B cell (primary cell): ENCODE data around the gene CHEK1. TPM values are rescaled to one million over a fixed set of nuclear protein-coding genes. Genes with fewer than 3 reads are reported as not detected.

ENCODE experiments used
- ATAC-seq: fragments of 200-7000 bp; cut with Tn5 transposase; one replicate; pipeline ENCODE4 v1.10.0; 2021; ENCODE audit warnings: low read depth, mild to moderate bottlenecking, moderate number of reproducible peaks, moderate library complexity
- CTCF ChIA-PET: fragments of 350-600 bp; sonication (Branson Sonifier 250); formaldehyde crosslinking; loops from one replicate; lab custom pipeline; 2021; ENCODE audit warnings: antibody characterized with exemption, inconsistent platforms; lab: Charles Lee
- POLR2A ChIA-PET: fragments of 350-600 bp; sonication (Branson Sonifier 250); formaldehyde crosslinking; loops from one replicate; lab custom pipeline; 2021; ENCODE audit warnings: antibody characterized with exemption; lab: Charles Lee
- DNase-seq: peaks from one replicate; pipeline ENCODE4 v3.0.0; 2013
- H2AFZ ChIP-seq: 2 replicates; pipeline ENCODE4 v1.6.1; 2012; ENCODE audit warnings: mild to moderate bottlenecking, low read depth, low read length; ENCODE audit not compliant: insufficient read depth, poor library complexity, severe bottlenecking
- H3K27ac ChIP-seq, 2 donors: 1 replicate in 1 of 2; 2 replicates in 1 of 2; pipeline ENCODE4 v1.5.1; 2012 to 2013; ENCODE audit warnings: low read length in 2 of 2, mild to moderate bottlenecking in 2 of 2, moderate library complexity in 1 of 2
- H3K27me3 ChIP-seq, 4 experiments: fragments of 200-600 bp in 1 of 4; sonication (generic) in 1 of 4; replicated peaks in 1 of 4; 1 replicate in 2 of 4; 2 replicates in 2 of 4; pipeline versions ENCODE4 v1.6.1 to v1.7.0; 2013 to 2016; ENCODE audit warnings: low read length in 3 of 4, mild to moderate bottlenecking in 2 of 4, mixed read lengths in 1 of 4, moderate library complexity in 1 of 4; ENCODE audit not compliant: insufficient read depth in 4 of 4, control insufficient read depth in 3 of 4; ENCODE audit errors: control extremely low read depth in 1 of 4
- H3K36me3 ChIP-seq, 2 experiments: replicated peaks in 1 of 2; 1 replicate in 1 of 2; 2 replicates in 1 of 2; pipeline versions ENCODE4 v1.6.1 to v1.7.1; 2013; ENCODE audit warnings: low read length in 1 of 2; ENCODE audit not compliant: insufficient read depth in 2 of 2, control insufficient read depth in 1 of 2; ENCODE audit errors: control extremely low read depth in 1 of 2, extremely low read depth in 1 of 2
- H3K4me1 ChIP-seq, 2 donors: fragments of 200-600 bp in 1 of 2; sonication (generic) in 1 of 2; 1 replicate in 1 of 2; 2 replicates in 1 of 2; pipeline versions ENCODE4 v1.5.1 to v1.6.1; 2013 to 2017; ENCODE audit warnings: low read length in 2 of 2; ENCODE audit not compliant: control insufficient read depth in 2 of 2, insufficient read depth in 2 of 2
- H3K4me2 ChIP-seq: replicated peaks from 2 replicates; pipeline ENCODE3; 2012; ENCODE audit warnings: mild to moderate bottlenecking, low read depth, low read length; ENCODE audit not compliant: poor library complexity, severe bottlenecking
- H3K4me3 ChIP-seq, 5 experiments: fragments of 200-600 bp in 1 of 5; sonication (generic) in 1 of 5; 1 replicate in 3 of 5; 2 replicates in 2 of 5; pipeline versions ENCODE4 v1.5.1 to v1.7.0; 2011 to 2016; ENCODE audit warnings: low read length in 4 of 5, mild to moderate bottlenecking in 4 of 5, low read depth in 2 of 5, control low read depth in 1 of 5, moderate library complexity in 1 of 5; ENCODE audit not compliant: insufficient read depth in 1 of 5; ENCODE audit errors: control extremely low read depth in 1 of 5, extremely low read depth in 1 of 5
- H3K79me2 ChIP-seq: fragments of 200-600 bp; sonication (generic); one replicate; pipeline ENCODE4 v1.6.0; 2016; ENCODE audit warnings: low read length; ENCODE audit not compliant: control insufficient read depth, insufficient read depth
- H3K9ac ChIP-seq: fragments of 200-600 bp; sonication (generic); 2 replicates; pipeline ENCODE4 v1.6.1; 2017; ENCODE audit warnings: mild to moderate bottlenecking, low read length, moderate library complexity
- H3K9me3 ChIP-seq, 3 donors: one replicate each; pipeline versions ENCODE4 v1.6.1 to v1.7.1; 2013; ENCODE audit warnings: low read length in 2 of 3; ENCODE audit not compliant: control insufficient read depth in 2 of 3, insufficient read depth in 1 of 3; ENCODE audit errors: control extremely low read depth in 1 of 3
- H4K20me1 ChIP-seq: 2 replicates; pipeline ENCODE4 v1.6.0; 2012; ENCODE audit warnings: mild to moderate bottlenecking, low read length; ENCODE audit not compliant: insufficient read depth, control insufficient read depth, poor library complexity, severe bottlenecking
- H3K27ac Mint-ChIP-seq: one replicate; pipeline ENCODE4 v1.8.0; 2021; ENCODE audit warnings: mixed read lengths
- H3K27me3 Mint-ChIP-seq: one replicate; pipeline ENCODE4 v1.8.0; 2021; ENCODE audit warnings: mixed read lengths
- H3K4me1 Mint-ChIP-seq: one replicate; pipeline ENCODE4 v1.8.0; 2021; ENCODE audit warnings: mixed read lengths
- H3K4me3 Mint-ChIP-seq: one replicate; pipeline ENCODE4 v1.8.0; 2021; ENCODE audit warnings: mixed read lengths
- H3K9me3 Mint-ChIP-seq: one replicate; pipeline ENCODE4 v1.8.0; 2022; ENCODE audit warnings: mixed read lengths; ENCODE audit not compliant: insufficient read depth
- EZH2 ChIP-seq: IDR thresholded peaks from 2 replicates; pipeline ENCODE4 v1.6.1; 2012; ENCODE audit warnings: borderline replicate concordance, low read depth, mild to moderate bottlenecking, moderate library complexity, low read length; ENCODE audit not compliant: insufficient read depth, poor library complexity, severe bottlenecking
- WGBS: methylation state at CpG from one replicate; pipeline ENCODE4 v1.1.5; 2013; ENCODE audit warnings: missing lambda C conversion rate; ENCODE audit not compliant: insufficient coverage; 5-methylcytosine and 5-hydroxymethylcytosine counted together
- intact Hi-C: fragments of 100-400 bp; cut with micrococcal nuclease; formaldehyde crosslinking; loops from one replicate; pipeline ENCODE4 v1.10.0; 2022
- polyA plus RNA-seq: library from polyadenylated mRNA; depleted of rRNA; stranded (reverse); fragments of >200 nt; gene quantifications from 2 replicates; pipeline ENCODE4 v1.2.3, GENCODE V29; 2012
- total RNA-seq, 2 donors: library from RNA; stranded (reverse); fragments of 120-200 nt in 1 of 2; gene quantifications; 1 replicate in 1 of 2; 2 replicates in 1 of 2; pipeline versions ENCODE4 v1.2.3 to v1.2.4, GENCODE V29; 2013 to 2022
- TF ChIP-seq, protein P1 (sequence below): fragments of 200-600 bp; IDR thresholded peaks from one replicate; pipeline ENCODE4 v1.8.0; 2022; ENCODE audit warnings: antibody characterized with exemption, mild to moderate bottlenecking

CHEK1 gene
- total and polyA plus RNA-seq, 2 donors (not counting 1 experiment from before 2014, with no cell fraction given), result 0.81 to 3.5 TPM

DNA sequence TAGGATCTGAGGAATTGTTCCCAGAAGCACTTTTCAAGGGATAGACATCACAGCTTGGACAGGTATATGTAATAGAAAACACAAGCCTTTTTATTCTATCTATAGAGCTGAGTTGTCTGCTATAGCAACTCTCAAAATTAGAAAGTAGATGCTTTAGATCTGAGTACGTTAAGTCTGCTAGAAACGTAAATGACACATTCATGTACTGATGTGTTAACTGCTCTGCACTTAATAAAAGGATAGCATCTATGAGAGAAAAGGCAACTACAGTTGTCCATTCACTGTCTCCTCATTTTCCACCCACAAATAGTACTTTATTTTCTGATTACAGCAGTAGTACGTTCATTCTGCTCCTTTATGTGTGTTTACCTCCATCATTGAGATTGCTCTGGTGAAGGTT lies 38.3 kb upstream of the CHEK1 start:
- Mint-ChIP-seq H3K9me3 (no peaks in the 10 kb centered on the region), H3K4me1 (peaks cover 3% of the 10 kb centered on the region), H3K27ac (no peak overlapping the region), H3K4me3 (no peak overlapping the region), H3K27me3 (no peaks in the 10 kb centered on the region)
- CTCF ChIA-PET, result interaction anchor here (0.8 kb wide), 1 partner anchor 16 kb away, joined by 3 read pairs; no protein-coding TSS in a partner anchor
- peaks cover 8% of the 10 kb centered on the region for H3K79me2 ChIP-seq
- 80% methylated on average over 1 of the region's 3 CpGs for WGBS
- H3K4me2 ChIP-seq, result no peak overlapping the region
- no peaks in the 10 kb centered on the region for H4K20me1 ChIP-seq
- peaks cover 0 to 31% of the 10 kb centered on the region in 2 experiments for H3K36me3 ChIP-seq
- TF ChIP-seq EZH2, result no peak
- TF ChIP-seq, protein P1, sequence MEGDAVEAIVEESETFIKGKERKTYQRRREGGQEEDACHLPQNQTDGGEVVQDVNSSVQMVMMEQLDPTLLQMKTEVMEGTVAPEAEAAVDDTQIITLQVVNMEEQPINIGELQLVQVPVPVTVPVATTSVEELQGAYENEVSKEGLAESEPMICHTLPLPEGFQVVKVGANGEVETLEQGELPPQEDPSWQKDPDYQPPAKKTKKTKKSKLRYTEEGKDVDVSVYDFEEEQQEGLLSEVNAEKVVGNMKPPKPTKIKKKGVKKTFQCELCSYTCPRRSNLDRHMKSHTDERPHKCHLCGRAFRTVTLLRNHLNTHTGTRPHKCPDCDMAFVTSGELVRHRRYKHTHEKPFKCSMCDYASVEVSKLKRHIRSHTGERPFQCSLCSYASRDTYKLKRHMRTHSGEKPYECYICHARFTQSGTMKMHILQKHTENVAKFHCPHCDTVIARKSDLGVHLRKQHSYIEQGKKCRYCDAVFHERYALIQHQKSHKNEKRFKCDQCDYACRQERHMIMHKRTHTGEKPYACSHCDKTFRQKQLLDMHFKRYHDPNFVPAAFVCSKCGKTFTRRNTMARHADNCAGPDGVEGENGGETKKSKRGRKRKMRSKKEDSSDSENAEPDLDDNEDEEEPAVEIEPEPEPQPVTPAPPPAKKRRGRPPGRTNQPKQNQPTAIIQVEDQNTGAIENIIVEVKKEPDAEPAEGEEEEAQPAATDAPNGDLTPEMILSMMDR, result no peak
- intact Hi-C loops, result no loop called here
- ATAC-seq (no peak), DNase-seq (no peak)
- POLR2A ChIA-PET, result no interaction called here
- no peak overlapping the region for H3K9ac ChIP-seq
- H3K4me3 ChIP-seq, result no peak overlapping the region
- no peak overlapping the region for H2AFZ ChIP-seq
- no peaks in the 10 kb centered on the region for H3K9me3 ChIP-seq
- peaks cover 4 to 6% of the 10 kb centered on the region in 2 donors for H3K4me1 ChIP-seq
- H3K27me3 ChIP-seq, result no peaks in the 10 kb centered on the region
- H3K27ac ChIP-seq, result no peak overlapping the region

DNA sequence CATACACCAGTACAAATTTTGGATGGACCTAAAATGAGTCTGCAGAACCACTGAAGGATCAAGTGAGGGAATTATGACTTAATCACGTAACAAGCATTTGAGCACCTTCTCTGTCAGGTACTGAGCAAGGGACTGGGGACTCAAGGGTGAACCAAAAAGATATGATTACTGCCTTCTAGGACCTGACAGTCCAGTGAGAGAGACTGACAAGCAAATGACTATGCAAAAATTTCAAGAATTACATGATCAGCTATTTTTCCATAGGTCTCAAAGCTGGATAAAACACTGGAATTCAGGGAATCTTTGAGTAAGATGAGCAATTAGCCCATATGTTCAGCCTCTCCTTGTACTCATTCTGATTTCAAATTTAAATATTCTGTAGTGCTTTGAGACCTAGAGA lies 37.5 kb upstream of the CHEK1 start:
- POLR2A ChIA-PET, result no interaction called here
- no peaks in the 10 kb centered on the region for H4K20me1 ChIP-seq
- intact Hi-C loops, result no loop called here
- H3K9ac ChIP-seq, result no peak overlapping the region
- DNase-seq (no peak), ATAC-seq (no peak)
- Mint-ChIP-seq H3K4me1 (peaks cover 8% of the 10 kb centered on the region), H3K27me3 (no peaks in the 10 kb centered on the region), H3K9me3 (no peaks in the 10 kb centered on the region), H3K27ac (no peak overlapping the region), H3K4me3 (no peak overlapping the region)
- peaks cover 4 to 9% of the 10 kb centered on the region in 2 donors for H3K4me1 ChIP-seq
- no peaks in the 10 kb centered on the region for H3K27me3 ChIP-seq
- no peak overlapping the region for H2AFZ ChIP-seq
- CTCF ChIA-PET, result no interaction called here
- H3K79me2 ChIP-seq, result peaks cover 8% of the 10 kb centered on the region
- no peak overlapping the region for H3K4me2 ChIP-seq
- H3K36me3 ChIP-seq, result peaks cover 0 to 22% of the 10 kb centered on the region in 2 experiments
- H3K9me3 ChIP-seq, result no peaks in the 10 kb centered on the region
- TF ChIP-seq EZH2, result no peak
- TF ChIP-seq, protein P1, result no peak
- 100% methylated on average over 1 of the region's 1 CpG for WGBS
- H3K27ac ChIP-seq, result no peak overlapping the region
- no peak overlapping the region for H3K4me3 ChIP-seq
